Measurements from ENCODE around the gene TNIK. TPM values are rescaled to one million over a fixed set of nuclear protein-coding genes. Genes with fewer than 3 reads are reported as not detected.

Gene TNIK
- total RNA-seq, 1 donor, result 24.2 TPM

- no peak overlapping the region for H3K4me3 ChIP-seq (ENCODE audit: low read depth, low read length)
- DNase-seq (ENCODE audit: low read depth), result peak; percentile 25
- peak; percentile 39 for TF ChIP-seq CTCF (IDR thresholded peaks at IDR 0.05; ENCODE audit: insufficient read depth, low read length)
These were observed 292.1 kb downstream of the TNIK start for GRCh38 chr3:171168086-171168485.

GRCh38 chr3:171165983-171166382 is 294.2 kb downstream of the TNIK start:
- no peak for DNase-seq (ENCODE audit: low read depth)
- TF ChIP-seq CTCF (IDR thresholded peaks at IDR 0.05; ENCODE audit: insufficient read depth, low read length), result no peak
- no peak overlapping the region for H3K4me3 ChIP-seq (ENCODE audit: low read depth, low read length)

- TF ChIP-seq CTCF (IDR thresholded peaks at IDR 0.05; ENCODE audit: insufficient read depth, low read length), result no peak
- DNase-seq (ENCODE audit: low read depth), result no peak
- H3K4me3 ChIP-seq (ENCODE audit: low read depth, low read length), result no peak overlapping the region
These were observed 294.7 kb downstream of the TNIK start for GRCh38 chr3:171165499-171165921.

GRCh38 chr3:171164067-171164465 is 296.1 kb downstream of the TNIK start:
- H3K4me3 ChIP-seq (ENCODE audit: low read depth, low read length), result no peak overlapping the region
- no peak for DNase-seq (ENCODE audit: low read depth)
- TF ChIP-seq CTCF (IDR thresholded peaks at IDR 0.05; ENCODE audit: insufficient read depth, low read length), result no peak

- peak; percentile 58 for TF ChIP-seq CTCF (IDR thresholded peaks at IDR 0.05; ENCODE audit: insufficient read depth, low read length)
- no peak for DNase-seq (ENCODE audit: low read depth)
- no peak overlapping the region for H3K4me3 ChIP-seq (ENCODE audit: low read depth, low read length)
These were observed 296.8 kb downstream of the TNIK start for GRCh38 chr3:171163101-171164066.

GRCh38 chr3:171160325-171160724 is 299.9 kb downstream of the TNIK start:
- no peak for TF ChIP-seq CTCF (IDR thresholded peaks at IDR 0.05; ENCODE audit: insufficient read depth, low read length)
- H3K4me3 ChIP-seq (ENCODE audit: low read depth, low read length), result no peak overlapping the region
- peak; percentile 48 for DNase-seq (ENCODE audit: low read depth)

Data from fibroblast of the aortic adventitia (primary cell).